ENCODE results near the gene MRPS18C. TPM values are rescaled to one million over a fixed set of nuclear protein-coding genes. Genes with fewer than 3 reads are reported as not detected.
A peak's percentile ranks its signal among the peaks of the same experiment; 100 is the strongest.

The MRPS18C gene
- total and polyA plus RNA-seq, 9 of the 15 experiments (the other 6 are each of a cell fraction or from before 2014, with no cell fraction given): 54.3 to 390 (median 138) TPM

GRCh38 chr4:83455281-83456183 lies at the start of gene MRPS18C, which contains the start of gene HELQ (continued):
- peak; percentile 19; the same call in 1 of the 2 replicates for TF ChIP-seq ZNF511 (CRISPR knock-in tag; IDR thresholded peaks at IDR 0.05)
- TF ChIP-seq CLOCK (CRISPR knock-in tag; IDR thresholded peaks at IDR 0.05; ENCODE audit: borderline replicate concordance): no peak
- no peak for TF ChIP-seq SMARCA4 (IDR thresholded peaks at IDR 0.05)
- no peak; a peak in 1 of 4 replicates for TF ChIP-seq ZNF318 (IDR thresholded peaks at IDR 0.05; ENCODE audit: borderline replicate concordance in 1 of 2, low read depth in 1 of 2)
- peak; percentile 49; the same call in 1 of the 2 replicates for TF ChIP-seq SREBF1 (IDR thresholded peaks at IDR 0.05; ENCODE audit: borderline replicate concordance, low read depth, low read length)
- peak; percentile 82 to 88 for TF ChIP-seq MNT (conservative IDR thresholded peaks at IDR 0.05)
- peak; percentile 62; the same call in 1 of the 2 replicates for TF ChIP-seq GMEB1 (CRISPR knock-in tag; IDR thresholded peaks at IDR 0.05)
- peak; percentile 36 for TF ChIP-seq ASH1L (IDR thresholded peaks at IDR 0.05; ENCODE audit: borderline replicate concordance, low read depth, partially characterized antibody)
